IPS-NIHi11 (cell line): ENCODE data around the gene ATG12.
A peak's percentile ranks its signal among the peaks of the same experiment; 100 is the strongest.
"Not testable (repeated sequence)": the region's sequence is repeated elsewhere in the genome, so short reads cannot be mapped to it uniquely, and the experiment has no call there.

Source experiments
- DNase-seq: peaks from one replicate; pipeline ENCODE4 v3.0.0; 2012; ENCODE audit warnings: mixed read lengths, low spot score

Gene ATG12

DNA sequence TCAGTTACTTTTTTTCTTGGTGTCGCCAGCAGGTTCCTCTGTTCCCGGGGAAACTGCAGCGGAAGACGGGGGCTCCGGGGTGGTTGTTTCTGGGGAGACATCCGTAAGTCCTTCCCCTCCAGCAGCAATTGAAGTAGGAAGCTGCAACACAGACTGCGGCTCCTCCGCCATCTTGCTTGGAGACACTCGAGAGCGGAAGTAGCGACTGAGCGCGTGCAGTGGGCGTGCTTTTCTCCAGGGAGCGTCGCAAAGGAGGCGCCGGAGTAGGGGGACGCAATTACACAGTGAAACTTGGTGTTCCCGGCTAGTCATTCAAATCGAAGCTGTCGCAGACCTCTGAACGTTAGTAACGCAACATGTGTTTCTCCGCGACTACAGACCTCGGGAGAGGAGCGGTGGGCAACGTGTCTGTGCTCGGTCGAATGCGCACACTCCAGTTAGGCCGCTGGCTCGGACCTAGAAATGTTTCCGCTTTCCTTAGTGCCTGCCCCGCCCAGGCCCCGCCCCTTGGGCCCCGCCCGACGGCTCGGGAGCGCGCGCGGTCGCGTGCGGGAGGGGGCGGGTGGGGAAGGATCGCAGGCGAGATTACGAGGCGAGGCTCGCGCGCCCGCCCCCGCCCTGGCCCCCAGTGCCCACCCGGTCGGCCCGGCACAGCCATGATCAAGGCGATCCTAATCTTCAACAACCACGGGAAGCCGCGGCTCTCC, at the start of gene ATG12, which contains the start of gene AP3S1:
Gene ATG12 (minus strand): TSS at position 184 of the 707 bp plus-strand sequence. CDS start 13 bp downstream, at position 171.
Gene AP3S1 (plus strand): TSS at position 554 of the 707 bp plus-strand sequence. CDS start 103 bp downstream, at position 657.
- DNase-seq: peak; percentile 88

DNA sequence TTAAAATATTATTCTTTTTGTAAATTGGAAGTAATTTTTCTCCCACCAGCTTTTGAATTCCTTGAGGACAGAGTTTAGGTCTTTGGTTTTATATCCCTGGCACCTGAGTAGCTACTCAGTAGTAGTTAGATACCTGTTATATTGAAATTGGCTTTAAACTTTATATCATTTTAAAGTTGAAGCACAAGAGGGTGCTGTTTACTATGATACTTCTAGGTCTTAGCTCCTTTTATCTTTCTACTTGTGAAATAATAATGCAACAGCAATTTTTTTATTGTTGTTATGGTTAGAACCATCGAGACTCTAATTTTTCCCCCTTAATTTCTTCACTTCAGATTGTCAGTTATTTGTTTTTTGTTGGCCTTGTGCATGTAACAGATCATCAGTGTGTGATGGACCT, 46.7 kb upstream of the ATG12 start:
- no peak for DNase-seq

GRCh38 chr5:115885208-115885607, 43.8 kb upstream of the ATG12 start:
- DNase-seq: not testable (repeated sequence)

DNA sequence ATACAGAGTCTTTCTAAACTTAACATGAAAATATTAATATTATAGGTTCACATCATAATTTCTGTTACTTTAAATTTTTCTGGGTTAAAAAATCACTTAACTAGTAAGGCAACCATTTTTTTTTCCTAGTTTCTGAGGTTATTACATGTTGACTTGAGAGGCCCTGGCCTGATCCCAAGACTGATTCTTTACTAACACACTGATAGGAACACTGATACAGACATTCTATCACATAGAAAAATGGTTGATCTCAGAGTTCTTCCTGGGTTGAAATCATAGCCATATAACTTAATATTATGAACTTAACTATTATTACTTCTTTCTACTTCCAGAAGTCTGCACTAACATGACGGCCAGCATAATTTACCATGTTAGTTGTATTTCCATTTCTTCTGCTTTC, 43.3 kb upstream of the ATG12 start:
- DNase-seq: no peak

DNA sequence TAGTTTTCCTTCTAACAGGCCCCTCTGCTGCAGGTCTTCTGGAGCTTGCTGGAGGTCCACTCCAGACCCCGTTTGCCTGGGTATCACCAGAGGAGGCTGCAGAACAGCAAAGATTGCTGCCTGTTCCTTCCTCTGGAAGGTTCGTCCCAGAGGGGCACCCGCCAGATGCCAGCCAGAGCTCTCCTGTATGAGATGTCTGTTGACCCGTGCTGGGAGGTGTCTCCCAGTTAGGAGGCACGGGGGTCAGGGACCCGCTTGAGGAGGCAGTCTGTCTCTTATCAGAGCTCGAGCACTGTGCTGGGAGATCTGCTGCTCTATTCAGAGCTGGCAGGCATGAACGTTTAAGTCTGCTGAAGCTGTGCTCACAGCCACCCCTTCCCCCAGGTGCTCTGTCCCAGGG, 41.1 kb upstream of the ATG12 start:
- DNase-seq: not testable (repeated sequence)

- not testable (repeated sequence) for DNase-seq
Observed at GRCh38 chr5:115877342-115877741, 36.0 kb upstream of the ATG12 start.

GRCh38 chr5:115875447-115875846, 34.1 kb upstream of the ATG12 start:
- peak; percentile 13 for DNase-seq

DNA sequence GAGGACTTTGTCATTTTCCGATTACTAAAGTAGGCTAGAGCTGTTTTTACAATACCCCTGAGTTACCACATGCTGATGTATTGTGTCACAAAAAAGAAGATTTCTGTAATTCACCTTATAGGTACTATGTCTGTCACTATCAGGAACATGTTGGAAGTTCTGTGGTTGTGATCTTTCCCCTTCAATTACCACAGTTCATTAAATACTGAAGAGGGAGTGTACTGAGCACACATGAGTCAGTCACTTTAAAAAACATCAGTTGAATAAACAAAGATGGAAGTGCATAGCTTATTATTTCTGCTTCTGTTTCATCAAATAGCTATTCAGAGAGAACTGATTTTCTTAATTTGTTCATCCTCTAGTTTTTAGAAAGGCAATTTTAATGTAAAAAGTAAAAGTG, 32.0 kb upstream of the ATG12 start:
- no peak for DNase-seq

- DNase-seq: no peak
Observed at GRCh38 chr5:115872447-115872846, 31.1 kb upstream of the ATG12 start.

GRCh38 chr5:115869256-115869795, 28.0 kb upstream of the ATG12 start:
- DNase-seq: no peak

GRCh38 chr5:115859378-115859777, 18.0 kb upstream of the ATG12 start:
- DNase-seq: no peak

DNA sequence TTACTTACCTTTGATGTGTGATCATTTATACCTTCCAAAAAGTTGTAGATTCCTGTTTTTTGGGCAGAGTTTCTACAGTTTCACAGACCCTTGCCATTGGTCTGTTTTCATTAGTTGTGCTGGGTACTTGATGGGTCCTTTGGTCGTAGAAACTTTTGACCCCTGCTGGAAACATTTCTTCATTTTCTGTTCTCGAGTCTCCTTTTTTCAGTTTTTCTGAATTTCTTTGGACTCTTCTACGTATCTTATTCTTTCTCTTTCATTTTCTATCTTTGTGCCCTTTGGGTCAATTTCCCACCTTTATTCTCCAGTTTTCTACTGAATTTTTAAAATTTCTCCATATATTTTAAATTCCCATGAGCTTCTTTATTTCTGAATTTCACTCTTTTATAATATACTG, 17.0 kb upstream of the ATG12 start:
- no peak for DNase-seq

- no peak for DNase-seq
Observed at GRCh38 chr5:115857626-115858349, 16.4 kb upstream of the ATG12 start.

GRCh38 chr5:115857057-115857479, 15.7 kb upstream of the ATG12 start:
- DNase-seq: no peak

GRCh38 chr5:115855959-115856358, 14.6 kb upstream of the ATG12 start:
- DNase-seq: no peak

GRCh38 chr5:115854139-115854538, 12.8 kb upstream of the ATG12 start:
- DNase-seq: no peak

DNA sequence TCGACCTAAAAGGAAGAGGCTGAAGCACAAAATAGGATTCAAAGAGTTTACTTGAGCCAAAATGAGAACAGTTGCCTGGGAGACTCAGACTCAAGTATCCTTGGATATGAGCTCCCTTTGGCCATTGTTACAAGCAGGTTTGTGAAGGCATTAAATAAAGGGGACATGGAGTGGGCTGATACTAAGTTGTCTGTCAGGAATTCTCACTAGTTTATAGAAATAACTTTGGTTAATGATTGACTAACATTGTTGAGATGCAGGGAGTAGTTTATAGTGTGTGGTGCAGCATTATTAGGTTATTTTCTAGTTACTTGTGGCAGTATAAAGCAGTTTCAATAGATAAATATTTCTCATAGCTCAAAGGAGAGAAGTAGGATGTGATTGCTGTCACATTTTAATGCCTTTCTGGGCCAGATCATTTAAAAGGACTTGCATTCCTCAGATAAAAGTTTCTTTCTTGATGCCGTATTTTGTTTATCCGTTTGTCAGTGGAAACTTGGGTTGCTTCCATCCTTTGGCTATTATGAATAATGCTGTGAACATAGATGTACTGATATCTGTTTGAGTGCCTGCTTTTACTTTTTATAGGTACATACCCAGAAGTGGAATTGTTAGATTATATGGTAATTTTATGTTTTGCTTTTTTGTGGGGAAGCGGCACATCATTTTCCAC, 9.5 kb upstream of the ATG12 start:
- DNase-seq: no peak

- DNase-seq: no peak
Observed at GRCh38 chr5:115849258-115849798, 8.0 kb upstream of the ATG12 start.

GRCh38 chr5:115847290-115847689, 5.9 kb upstream of the ATG12 start:
- DNase-seq: no peak

GRCh38 chr5:115844321-115844817, 3.0 kb upstream of the ATG12 start:
- DNase-seq: no peak

DNA sequence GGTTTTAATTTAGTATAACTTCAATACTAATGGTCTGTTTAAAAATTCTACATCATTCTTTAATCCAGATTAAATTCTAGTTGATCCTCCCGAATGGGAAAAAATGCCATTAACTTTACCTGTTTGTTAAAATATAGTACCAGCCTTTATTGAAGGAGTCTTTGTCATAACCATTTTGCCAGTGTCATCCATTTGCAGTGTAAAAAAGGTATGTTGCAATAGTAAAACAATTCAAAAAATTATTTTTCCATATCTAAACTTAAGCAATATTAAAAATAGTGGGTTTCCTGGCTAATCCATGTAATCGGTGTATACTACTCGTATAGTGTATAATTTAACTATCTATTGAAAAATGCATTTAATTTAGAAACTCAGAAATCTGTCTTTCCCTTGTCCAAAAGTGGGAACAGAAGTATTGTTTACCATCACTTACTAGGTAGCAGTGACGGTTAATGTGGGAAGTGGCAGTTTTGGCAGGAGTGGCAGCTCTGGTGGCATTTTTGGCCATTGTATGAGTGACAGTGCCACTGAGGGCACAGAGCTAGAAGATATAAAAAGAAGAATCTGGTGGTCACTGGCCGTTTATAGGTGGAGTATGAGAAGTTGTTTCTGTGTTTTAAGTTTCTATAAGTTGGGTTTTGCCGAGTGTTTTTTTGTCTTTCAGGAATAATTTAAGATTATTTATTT, 2.2 kb upstream of the ATG12 start:
- no peak for DNase-seq
